Heart left ventricle (tissue), 13 donors: Measurements from ENCODE around the gene TUBD1.
A peak's percentile ranks its signal among the peaks of the same experiment; 100 is the strongest.

Source experiments
- CTCF ChIP-seq, 12 donors: fragments of 200-600 bp; sonication (generic) in 4 of 12; IDR thresholded peaks; one replicate each; pipeline versions ENCODE4 v1.5.0 to v1.8.0; 2018 to 2022; ENCODE audit warnings: antibody characterized with exemption in 12 of 12, mild to moderate bottlenecking in 5 of 12
- POLR2A ChIP-seq, 2 donors: fragments of 450-650 bp; IDR thresholded peaks; one replicate each; pipeline ENCODE4 v1.6.1; 2017; ENCODE audit warnings: antibody characterized with exemption in 2 of 2, mild to moderate bottlenecking in 2 of 2, moderate library complexity in 2 of 2
- donor health status: ischemic (EF 13 %, LVEDD 7.1; RV severe dilation, severe dysfunction).
- donor health status: DM: no; HTN: yes; CAD: no.
- donor health status: DM: no; HTN: no; CAD: no.
- donor health status: ischemic (EF 25% LVEDD 6.9; RV normal size, moderate dysfunction).
- donor health status: ischemic (EF 25% LVEDD 5.7; RV mildly dilated, moderate dysfunction).
- donor health status: ischemic (EF 35%, LVEDD 5.7; RV mildly dilated, moderate dysfunction).
- donor health status: nonischemic (EF 11% LVEDD 7.7; RV severe dilation, severe dysfunction).
- donor health status: DM: yes; HTN: yes; CAD: no.
- donor health status: PGD.
- donor health status: ischemic (EF 29% LVEDD 5.4; RV normal size, mild dysfunction).
- donor health status: nonischemic (EF 23%, LVEDD 6.1; RV moderate dilation, normal function).

GRCh38 chr17:59899099-59899498 is 6.4 kb upstream of the TUBD1 start:
- TF ChIP-seq POLR2A (IDR thresholded peaks at IDR 0.05) (no peak), CTCF (IDR thresholded peaks at IDR 0.05) (peak in 3 of 12 donors; percentile 6 to 32 (median 18))
